ENCODE results near the gene CNOT11. TPM values are rescaled to one million over a fixed set of nuclear protein-coding genes. Genes with fewer than 3 reads are reported as not detected.

CNOT11 gene
- total and polyA plus RNA-seq, 2 of the 13 experiments (the other 11 are each of a cell fraction or from before 2014, with no cell fraction given), result 114 to 209 TPM

DNA sequence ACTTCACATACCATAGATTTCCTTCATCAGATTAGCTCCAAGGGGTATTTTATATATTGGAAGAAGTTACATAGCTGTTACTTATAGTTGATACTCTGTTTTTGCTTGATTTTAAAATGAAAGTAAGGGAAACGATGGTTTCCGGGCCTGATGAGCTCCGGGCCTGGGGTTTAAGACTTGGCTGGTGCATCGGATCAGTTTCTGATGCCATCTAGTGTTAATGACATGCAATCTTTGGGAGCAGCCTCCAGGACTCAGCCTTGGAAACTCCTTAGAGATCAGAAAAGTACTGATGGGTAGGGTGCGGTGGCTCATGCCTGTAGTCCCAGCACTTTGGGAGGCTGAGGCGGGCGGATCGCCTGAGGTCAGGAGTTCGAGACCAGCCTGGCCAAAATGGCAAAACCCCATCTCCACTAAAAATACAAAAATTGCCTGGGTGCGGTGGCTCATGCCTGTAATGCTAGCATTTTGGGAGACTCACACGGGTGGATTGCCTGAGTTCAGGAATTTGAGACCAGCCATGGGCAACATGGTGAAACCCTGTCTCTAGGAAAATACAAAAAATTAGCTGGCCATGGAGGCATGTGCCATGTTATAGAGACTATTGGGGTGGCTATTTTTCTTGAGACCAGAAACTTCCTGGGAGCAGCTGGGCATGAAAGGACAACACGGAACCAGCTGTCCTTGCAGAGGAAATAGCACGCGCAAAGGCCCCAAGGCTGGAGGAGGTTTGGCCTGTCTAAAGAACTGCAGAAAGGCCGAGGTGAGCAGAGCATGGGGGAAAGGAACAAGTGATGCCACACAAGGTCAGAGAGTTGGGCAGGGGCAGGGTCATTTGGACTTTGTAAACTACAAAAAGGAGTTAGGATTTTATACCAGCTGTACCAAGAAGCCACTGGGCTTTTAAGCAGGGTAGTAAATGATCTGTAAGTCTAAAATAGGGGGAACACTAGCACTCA, 46.9 kb upstream of the CNOT11 start (continued):
- peak; percentile 80 for TF ChIP-seq ZFX (CRISPR knock-in tag; IDR thresholded peaks at IDR 0.05; ENCODE audit: low read depth)
- TF ChIP-seq, protein P1, sequence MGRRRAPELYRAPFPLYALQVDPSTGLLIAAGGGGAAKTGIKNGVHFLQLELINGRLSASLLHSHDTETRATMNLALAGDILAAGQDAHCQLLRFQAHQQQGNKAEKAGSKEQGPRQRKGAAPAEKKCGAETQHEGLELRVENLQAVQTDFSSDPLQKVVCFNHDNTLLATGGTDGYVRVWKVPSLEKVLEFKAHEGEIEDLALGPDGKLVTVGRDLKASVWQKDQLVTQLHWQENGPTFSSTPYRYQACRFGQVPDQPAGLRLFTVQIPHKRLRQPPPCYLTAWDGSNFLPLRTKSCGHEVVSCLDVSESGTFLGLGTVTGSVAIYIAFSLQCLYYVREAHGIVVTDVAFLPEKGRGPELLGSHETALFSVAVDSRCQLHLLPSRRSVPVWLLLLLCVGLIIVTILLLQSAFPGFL (CRISPR knock-in tag; IDR thresholded peaks at IDR 0.05), result no peak
- TF ChIP-seq, protein P2, sequence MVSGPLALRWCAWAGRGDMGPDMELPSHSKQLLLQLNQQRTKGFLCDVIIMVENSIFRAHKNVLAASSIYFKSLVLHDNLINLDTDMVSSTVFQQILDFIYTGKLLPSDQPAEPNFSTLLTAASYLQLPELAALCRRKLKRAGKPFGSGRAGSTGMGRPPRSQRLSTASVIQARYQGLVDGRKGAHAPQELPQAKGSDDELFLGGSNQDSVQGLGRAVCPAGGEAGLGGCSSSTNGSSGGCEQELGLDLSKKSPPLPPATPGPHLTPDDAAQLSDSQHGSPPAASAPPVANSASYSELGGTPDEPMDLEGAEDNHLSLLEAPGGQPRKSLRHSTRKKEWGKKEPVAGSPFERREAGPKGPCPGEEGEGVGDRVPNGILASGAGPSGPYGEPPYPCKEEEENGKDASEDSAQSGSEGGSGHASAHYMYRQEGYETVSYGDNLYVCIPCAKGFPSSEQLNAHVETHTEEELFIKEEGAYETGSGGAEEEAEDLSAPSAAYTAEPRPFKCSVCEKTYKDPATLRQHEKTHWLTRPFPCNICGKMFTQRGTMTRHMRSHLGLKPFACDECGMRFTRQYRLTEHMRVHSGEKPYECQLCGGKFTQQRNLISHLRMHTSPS (CRISPR knock-in tag; IDR thresholded peaks at IDR 0.05; ENCODE audit: low read depth), result no peak
- peak; percentile 40; the same call in 1 of the 2 replicates for TF ChIP-seq YEATS2 (CRISPR knock-in tag; IDR thresholded peaks at IDR 0.05; ENCODE audit: borderline replicate concordance)
- TF ChIP-seq MAFF (IDR thresholded peaks at IDR 0.05; ENCODE audit: low read depth, low read length), result no peak
- TF ChIP-seq ELF4 (CRISPR knock-in tag; IDR thresholded peaks at IDR 0.05; ENCODE audit: borderline replicate concordance), result no peak
- no peak for TF ChIP-seq CCAR2 (optimal IDR thresholded peaks at IDR 0.05; ENCODE audit: low read depth, low read length)
- TF ChIP-seq MYC (CRISPR knock-in tag; IDR thresholded peaks at IDR 0.05; ENCODE audit: borderline replicate concordance), result no peak
- no peak for TF ChIP-seq ZNF24 (IDR thresholded peaks at IDR 0.05)
- TF ChIP-seq FOSL2 (CRISPR knock-in tag; IDR thresholded peaks at IDR 0.05), result 0 out of 2 replicates have a peak, but pooled peaks have one; percentile 12
- TF ChIP-seq, protein P3, sequence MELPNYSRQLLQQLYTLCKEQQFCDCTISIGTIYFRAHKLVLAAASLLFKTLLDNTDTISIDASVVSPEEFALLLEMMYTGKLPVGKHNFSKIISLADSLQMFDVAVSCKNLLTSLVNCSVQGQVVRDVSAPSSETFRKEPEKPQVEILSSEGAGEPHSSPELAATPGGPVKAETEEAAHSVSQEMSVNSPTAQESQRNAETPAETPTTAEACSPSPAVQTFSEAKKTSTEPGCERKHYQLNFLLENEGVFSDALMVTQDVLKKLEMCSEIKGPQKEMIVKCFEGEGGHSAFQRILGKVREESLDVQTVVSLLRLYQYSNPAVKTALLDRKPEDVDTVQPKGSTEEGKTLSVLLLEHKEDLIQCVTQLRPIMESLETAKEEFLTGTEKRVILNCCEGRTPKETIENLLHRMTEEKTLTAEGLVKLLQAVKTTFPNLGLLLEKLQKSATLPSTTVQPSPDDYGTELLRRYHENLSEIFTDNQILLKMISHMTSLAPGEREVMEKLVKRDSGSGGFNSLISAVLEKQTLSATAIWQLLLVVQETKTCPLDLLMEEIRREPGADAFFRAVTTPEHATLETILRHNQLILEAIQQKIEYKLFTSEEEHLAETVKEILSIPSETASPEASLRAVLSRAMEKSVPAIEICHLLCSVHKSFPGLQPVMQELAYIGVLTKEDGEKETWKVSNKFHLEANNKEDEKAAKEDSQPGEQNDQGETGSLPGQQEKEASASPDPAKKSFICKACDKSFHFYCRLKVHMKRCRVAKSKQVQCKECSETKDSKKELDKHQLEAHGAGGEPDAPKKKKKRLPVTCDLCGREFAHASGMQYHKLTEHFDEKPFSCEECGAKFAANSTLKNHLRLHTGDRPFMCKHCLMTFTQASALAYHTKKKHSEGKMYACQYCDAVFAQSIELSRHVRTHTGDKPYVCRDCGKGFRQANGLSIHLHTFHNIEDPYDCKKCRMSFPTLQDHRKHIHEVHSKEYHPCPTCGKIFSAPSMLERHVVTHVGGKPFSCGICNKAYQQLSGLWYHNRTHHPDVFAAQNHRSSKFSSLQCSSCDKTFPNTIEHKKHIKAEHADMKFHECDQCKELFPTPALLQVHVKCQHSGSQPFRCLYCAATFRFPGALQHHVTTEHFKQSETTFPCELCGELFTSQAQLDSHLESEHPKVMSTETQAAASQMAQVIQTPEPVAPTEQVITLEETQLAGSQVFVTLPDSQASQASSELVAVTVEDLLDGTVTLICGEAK (IDR thresholded peaks at IDR 0.05), result no peak
- TF ChIP-seq, protein P3 (CRISPR knock-in tag; IDR thresholded peaks at IDR 0.05), result no peak
- no peak for TF ChIP-seq RBAK (CRISPR knock-in tag; IDR thresholded peaks at IDR 0.05)
- TF ChIP-seq ZNF337 (CRISPR knock-in tag; IDR thresholded peaks at IDR 0.05; ENCODE audit: borderline replicate concordance, low read depth), result 0 out of 2 replicates have a peak, but pooled peaks have one; percentile 46
- TF ChIP-seq ZNF567 (CRISPR knock-in tag; IDR thresholded peaks at IDR 0.05; ENCODE audit: borderline replicate concordance), result no peak
- TF ChIP-seq ZNF780A (CRISPR knock-in tag; IDR thresholded peaks at IDR 0.05), result no peak

All from HepG2 (cell line).